ENCODE results near the gene GRIA2. TPM values are rescaled to one million over a fixed set of nuclear protein-coding genes. Genes with fewer than 3 reads are reported as not detected.

GRIA2 gene
- total RNA-seq, 1 donor from 2014 or later = 31.3 TPM

DNA sequence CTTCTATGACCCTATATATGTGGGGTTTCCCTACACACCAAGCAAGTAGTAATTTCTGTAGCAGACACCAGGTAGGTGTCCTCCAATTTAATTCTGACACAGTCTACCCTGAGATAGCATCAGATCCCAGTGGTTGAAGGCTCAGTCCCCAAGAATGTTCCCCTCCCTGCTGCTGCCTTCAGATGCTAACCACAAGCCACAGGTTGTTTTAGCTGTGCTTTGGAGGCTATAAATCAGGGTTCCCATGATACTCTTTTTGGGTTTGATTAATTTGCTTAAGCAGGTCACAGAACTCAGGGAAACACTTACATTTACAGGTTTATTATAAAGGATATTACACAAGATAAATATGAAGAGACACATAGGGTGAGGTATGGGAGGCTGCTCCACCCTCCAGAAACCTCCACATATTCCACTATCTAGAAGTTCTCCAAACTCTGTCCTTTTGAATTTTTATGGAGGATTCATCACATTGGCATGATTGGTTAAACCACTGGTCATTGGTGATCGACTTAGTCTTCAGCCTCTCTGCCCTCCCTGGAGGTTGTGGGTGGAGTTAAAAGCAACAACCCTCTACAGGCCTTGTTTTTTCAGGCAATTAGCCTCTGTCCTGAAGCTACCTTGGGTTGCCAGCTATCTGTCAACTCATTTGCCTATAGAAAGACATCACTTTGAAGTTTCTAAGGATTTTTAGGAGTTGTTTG, 50.8 kb downstream of the GRIA2 start:
- Mint-ChIP-seq H3K4me3 (ENCODE audit: unreplicated experiment) (no peak overlapping the region), H3K4me1 (ENCODE audit: unreplicated experiment) (no peaks in the 10 kb centered on the region), H3K36me3 (ENCODE audit: unreplicated experiment) (peaks cover 2% of the 10 kb centered on the region), H3K9me3 (ENCODE audit: unreplicated experiment) (peaks cover 11% of the 10 kb centered on the region), H3K27ac (ENCODE audit: unreplicated experiment) (no peak overlapping the region), H3K27me3 (ENCODE audit: unreplicated experiment) (peaks cover 7% of the 10 kb centered on the region)
- DNase-seq (ENCODE audit: extremely low spot score, unreplicated experiment) = no peak
- TF ChIP-seq, protein P1, sequence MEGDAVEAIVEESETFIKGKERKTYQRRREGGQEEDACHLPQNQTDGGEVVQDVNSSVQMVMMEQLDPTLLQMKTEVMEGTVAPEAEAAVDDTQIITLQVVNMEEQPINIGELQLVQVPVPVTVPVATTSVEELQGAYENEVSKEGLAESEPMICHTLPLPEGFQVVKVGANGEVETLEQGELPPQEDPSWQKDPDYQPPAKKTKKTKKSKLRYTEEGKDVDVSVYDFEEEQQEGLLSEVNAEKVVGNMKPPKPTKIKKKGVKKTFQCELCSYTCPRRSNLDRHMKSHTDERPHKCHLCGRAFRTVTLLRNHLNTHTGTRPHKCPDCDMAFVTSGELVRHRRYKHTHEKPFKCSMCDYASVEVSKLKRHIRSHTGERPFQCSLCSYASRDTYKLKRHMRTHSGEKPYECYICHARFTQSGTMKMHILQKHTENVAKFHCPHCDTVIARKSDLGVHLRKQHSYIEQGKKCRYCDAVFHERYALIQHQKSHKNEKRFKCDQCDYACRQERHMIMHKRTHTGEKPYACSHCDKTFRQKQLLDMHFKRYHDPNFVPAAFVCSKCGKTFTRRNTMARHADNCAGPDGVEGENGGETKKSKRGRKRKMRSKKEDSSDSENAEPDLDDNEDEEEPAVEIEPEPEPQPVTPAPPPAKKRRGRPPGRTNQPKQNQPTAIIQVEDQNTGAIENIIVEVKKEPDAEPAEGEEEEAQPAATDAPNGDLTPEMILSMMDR (IDR thresholded peaks at IDR 0.05) = no peak

DNA sequence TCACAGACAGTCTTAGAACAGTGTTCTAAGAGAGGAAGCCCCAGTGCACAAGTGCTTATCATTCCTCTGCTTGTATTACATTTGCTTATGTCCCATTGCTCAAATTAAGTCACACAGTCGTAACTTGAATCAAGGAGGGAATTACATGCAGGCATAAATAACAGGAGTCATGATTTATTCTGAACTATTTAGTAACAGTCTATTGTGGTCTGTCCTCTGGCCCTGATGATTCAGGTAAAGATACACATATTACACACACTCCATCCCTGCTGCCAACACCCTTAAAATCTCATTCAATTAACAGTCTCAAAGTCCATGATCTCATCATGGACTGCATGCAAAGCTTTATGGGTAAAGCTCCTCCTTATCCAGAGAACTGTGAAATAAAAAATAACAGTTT, 60.1 kb downstream of the GRIA2 start:
- H3K27me3 Mint-ChIP-seq (ENCODE audit: unreplicated experiment) = peaks cover 10% of the 10 kb centered on the region
- no peak overlapping the region for H3K4me3 Mint-ChIP-seq (ENCODE audit: unreplicated experiment)
- TF ChIP-seq, protein P1 (IDR thresholded peaks at IDR 0.05) = no peak
- no peak for DNase-seq (ENCODE audit: extremely low spot score, unreplicated experiment)
- H3K36me3 Mint-ChIP-seq (ENCODE audit: unreplicated experiment) = no peaks in the 10 kb centered on the region
- no peak overlapping the region for H3K27ac Mint-ChIP-seq (ENCODE audit: unreplicated experiment)
- no peaks in the 10 kb centered on the region for H3K9me3 Mint-ChIP-seq (ENCODE audit: unreplicated experiment)
- no peaks in the 10 kb centered on the region for H3K4me1 Mint-ChIP-seq (ENCODE audit: unreplicated experiment)

DNA sequence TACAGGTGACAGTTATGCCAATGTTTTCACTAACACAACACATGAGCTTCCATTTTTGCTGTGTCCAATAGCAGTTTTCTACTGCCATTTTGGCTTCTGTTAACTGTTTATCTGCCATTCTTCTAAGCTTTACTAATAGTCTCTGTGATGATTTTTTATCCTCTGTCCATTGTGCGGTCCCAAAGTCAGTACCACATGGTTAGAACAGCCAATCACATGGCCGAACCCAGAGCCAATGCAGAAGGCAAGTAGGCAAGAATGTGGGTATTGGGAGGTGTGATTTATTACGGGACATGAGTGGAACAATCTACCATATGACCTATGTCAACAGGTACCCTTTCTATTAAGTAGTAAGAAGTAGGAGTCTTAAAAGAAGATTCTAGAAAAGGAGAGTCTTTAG, 61.5 kb downstream of the GRIA2 start:
- Mint-ChIP-seq H3K27me3 (ENCODE audit: unreplicated experiment) (peaks cover 10% of the 10 kb centered on the region), H3K36me3 (ENCODE audit: unreplicated experiment) (no peaks in the 10 kb centered on the region), H3K27ac (ENCODE audit: unreplicated experiment) (no peak overlapping the region), H3K4me1 (ENCODE audit: unreplicated experiment) (no peaks in the 10 kb centered on the region), H3K4me3 (ENCODE audit: unreplicated experiment) (no peak overlapping the region), H3K9me3 (ENCODE audit: unreplicated experiment) (no peaks in the 10 kb centered on the region)
- TF ChIP-seq, protein P1 (IDR thresholded peaks at IDR 0.05) = no peak
- DNase-seq (ENCODE audit: extremely low spot score, unreplicated experiment) = no peak

DNA sequence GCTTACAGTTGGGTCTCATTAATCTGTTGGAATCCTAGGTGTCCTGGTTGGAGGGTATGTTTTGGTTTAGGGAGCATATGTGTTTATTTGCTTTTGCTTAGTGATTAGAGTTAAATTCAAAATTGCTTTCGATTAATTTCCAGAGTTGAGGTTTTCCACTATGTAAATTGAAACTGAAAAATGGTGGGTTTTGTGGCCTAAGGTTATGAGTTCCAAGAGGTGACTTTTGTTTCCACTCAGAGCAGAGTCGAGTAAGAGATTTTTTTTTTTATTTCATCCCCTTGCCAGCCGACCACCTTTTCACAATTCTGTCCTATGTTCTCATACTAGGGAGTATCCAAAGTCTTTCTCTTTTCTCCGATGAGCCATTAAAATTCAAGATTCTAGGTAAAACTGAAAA, 66.9 kb downstream of the GRIA2 start:
- DNase-seq (ENCODE audit: extremely low spot score, unreplicated experiment) = no peak
- H3K36me3 Mint-ChIP-seq (ENCODE audit: unreplicated experiment) = no peaks in the 10 kb centered on the region
- H3K9me3 Mint-ChIP-seq (ENCODE audit: unreplicated experiment) = no peaks in the 10 kb centered on the region
- H3K27me3 Mint-ChIP-seq (ENCODE audit: unreplicated experiment) = peaks cover 3% of the 10 kb centered on the region
- no peaks in the 10 kb centered on the region for H3K4me1 Mint-ChIP-seq (ENCODE audit: unreplicated experiment)
- H3K4me3 Mint-ChIP-seq (ENCODE audit: unreplicated experiment) = no peak overlapping the region
- TF ChIP-seq, protein P1 (IDR thresholded peaks at IDR 0.05) = no peak
- no peak overlapping the region for H3K27ac Mint-ChIP-seq (ENCODE audit: unreplicated experiment)

DNA sequence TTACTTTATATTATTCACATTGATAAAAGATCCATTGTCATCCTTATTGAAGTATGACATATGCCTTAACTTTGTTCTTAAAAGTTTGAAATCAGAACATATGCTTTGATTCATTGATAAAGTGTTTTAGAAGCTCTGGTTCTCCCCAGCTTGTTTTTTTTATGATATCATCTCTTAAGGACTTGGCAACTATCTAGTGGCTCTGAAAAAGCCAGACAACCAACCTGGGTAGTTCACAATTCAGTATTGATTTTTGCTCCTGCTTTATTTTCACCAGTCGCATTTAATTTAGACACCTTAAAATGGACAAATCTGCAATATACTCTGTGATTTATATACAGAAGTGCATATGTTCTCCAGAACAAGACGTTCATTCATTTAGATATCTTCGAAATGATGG, 70.1 kb downstream of the GRIA2 start:
- H3K36me3 Mint-ChIP-seq (ENCODE audit: unreplicated experiment) = no peaks in the 10 kb centered on the region
- TF ChIP-seq, protein P1 (IDR thresholded peaks at IDR 0.05) = no peak
- peaks cover 2% of the 10 kb centered on the region for H3K4me1 Mint-ChIP-seq (ENCODE audit: unreplicated experiment)
- H3K27ac Mint-ChIP-seq (ENCODE audit: unreplicated experiment) = no peak overlapping the region
- no peak for DNase-seq (ENCODE audit: extremely low spot score, unreplicated experiment)
- peaks cover 3% of the 10 kb centered on the region for H3K27me3 Mint-ChIP-seq (ENCODE audit: unreplicated experiment)
- H3K4me3 Mint-ChIP-seq (ENCODE audit: unreplicated experiment) = no peak overlapping the region
- no peaks in the 10 kb centered on the region for H3K9me3 Mint-ChIP-seq (ENCODE audit: unreplicated experiment)

Measured in osteocyte (in vitro differentiated cells).